Measurements from ENCODE around the gene STIP1.
A peak's percentile ranks its signal among the peaks of the same experiment; 100 is the strongest.

STIP1 gene

DNA sequence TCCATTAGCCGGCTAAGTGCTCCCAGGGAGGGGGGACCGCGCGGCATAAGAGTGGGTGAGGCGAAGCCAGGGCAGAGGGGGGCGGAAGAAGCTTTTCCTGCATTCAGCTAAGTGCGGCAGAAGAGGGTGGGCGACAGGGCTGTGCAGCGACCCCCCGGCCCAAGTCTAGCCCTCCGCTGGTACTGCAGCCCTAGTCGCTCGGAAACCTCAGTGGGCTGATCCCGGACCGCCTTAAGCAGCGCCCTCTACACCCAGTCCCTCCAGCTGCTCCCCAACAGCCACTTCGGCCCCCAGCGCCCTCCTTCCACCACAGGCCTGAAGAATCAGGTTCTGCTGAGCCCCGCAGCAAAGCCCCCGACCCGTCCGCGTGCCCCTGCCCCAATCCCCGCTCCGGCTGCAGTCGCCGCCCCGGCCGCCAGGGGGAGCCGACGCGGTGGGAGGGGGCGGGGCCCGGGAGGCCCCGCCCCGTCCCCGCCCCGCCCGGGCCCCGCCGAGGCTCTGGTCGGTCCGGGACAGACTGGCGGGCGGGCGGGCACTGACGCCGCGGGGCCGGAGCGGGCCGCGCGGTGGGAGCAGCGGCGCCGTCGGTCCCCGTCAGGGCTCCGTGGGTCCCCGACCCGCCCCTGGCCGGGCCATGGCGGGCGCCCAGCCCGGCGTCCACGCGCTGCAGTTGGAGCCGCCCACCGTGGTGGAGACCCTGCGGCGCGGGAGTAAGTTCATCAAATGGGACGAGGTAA, 65.2 kb downstream of the STIP1 start, which contains the start of gene PLCB3:
Gene PLCB3, plus strand, starts transcription at position 515 of the 737 bp plus-strand sequence. Its CDS starts 120 bp downstream, at position 635.
- peak; percentile 70 for DNase-seq (ENCODE audit: low read depth)

DNA sequence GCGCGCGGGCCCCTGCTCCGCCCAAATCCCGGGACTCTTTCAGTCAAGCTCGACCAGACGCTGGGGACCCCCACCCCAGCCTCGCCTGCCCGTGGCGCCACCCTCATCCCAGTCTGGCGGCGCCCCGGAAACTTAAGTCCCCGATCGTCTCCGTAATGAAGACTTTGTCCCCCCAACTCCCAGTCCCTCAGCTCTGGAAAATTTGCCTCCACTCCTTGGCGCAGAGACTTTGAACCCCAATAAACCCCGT, 65.7 kb downstream of the STIP1 start:
- DNase-seq (ENCODE audit: low read depth) = no peak

- no peak for DNase-seq (ENCODE audit: low read depth)
These were observed 66.3 kb downstream of the STIP1 start for GRCh38 chr11:64252003-64252872.

GRCh38 chr11:64253043-64253442, 67.1 kb downstream of the STIP1 start:
- no peak for DNase-seq (ENCODE audit: low read depth)

DNA sequence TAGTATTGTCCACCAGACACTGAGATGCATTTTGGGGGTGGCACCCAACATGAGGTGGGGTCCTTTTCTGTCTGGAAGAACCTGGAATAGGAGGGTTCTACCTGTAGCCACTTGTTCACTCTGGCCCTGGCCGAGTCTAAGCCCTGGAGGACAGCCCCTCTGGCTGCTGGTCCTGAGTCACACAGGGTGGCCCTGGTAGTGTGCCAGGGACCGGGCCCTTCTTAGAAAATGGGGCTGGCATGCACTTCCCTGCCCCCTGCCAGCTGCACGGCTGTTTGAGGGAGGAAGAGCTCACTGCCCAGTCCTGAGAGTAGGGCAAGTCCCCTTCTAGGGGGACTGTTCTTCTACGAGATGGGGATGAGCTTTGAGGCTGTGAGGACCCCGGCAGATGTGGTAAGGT, 67.5 kb downstream of the STIP1 start:
- DNase-seq (ENCODE audit: low read depth) = no peak

All from activated T-cell treated with anti-CD3 and anti-CD28 coated beads for 48 hours (primary cell).